Neutrophil (primary cell): ENCODE data around the gene NKTR.

Source experiments
- H3K27ac ChIP-seq: fragments of 200-600 bp; sonication (generic); 2 replicates; pipeline ENCODE4 v1.5.1; 2016; ENCODE audit warnings: mild to moderate bottlenecking, moderate library complexity
- H3K27me3 ChIP-seq: fragments of 200-600 bp; sonication (generic); 2 replicates; pipeline ENCODE4 v1.6.0; 2016; ENCODE audit warnings: mild to moderate bottlenecking
- H3K36me3 ChIP-seq: fragments of 200-600 bp; sonication (generic); 2 replicates; pipeline ENCODE4 v1.5.1; 2017
- H3K4me1 ChIP-seq, 2 experiments: fragments of 200-600 bp in 1 of 2; sonication (generic) in 1 of 2; 1 replicate in 1 of 2; 2 replicates in 1 of 2; pipeline versions ENCODE4 v1.5.1 to v1.6.1; 2013 to 2016; ENCODE audit warnings: low read depth in 1 of 2, low read length in 1 of 2, mild to moderate bottlenecking in 1 of 2, moderate library complexity in 1 of 2; ENCODE audit not compliant: control insufficient read depth in 1 of 2, insufficient read depth in 1 of 2
- H3K4me3 ChIP-seq, 2 experiments: fragments of 200-600 bp in 1 of 2; sonication (generic) in 1 of 2; 1 replicate in 1 of 2; 2 replicates in 1 of 2; pipeline ENCODE4 v1.5.1; 2013 to 2016; ENCODE audit warnings: low read depth in 1 of 2, low read length in 1 of 2, mild to moderate bottlenecking in 1 of 2, moderate library complexity in 1 of 2
- H3K9me3 ChIP-seq: fragments of 200-600 bp; sonication (generic); 2 replicates; pipeline ENCODE4 v1.5.1; 2016
- TF ChIP-seq, protein P1 (sequence below): fragments of 200-600 bp; sonication (generic); IDR thresholded peaks from 2 replicates; pipeline ENCODE4 v1.5.1; 2016; ENCODE audit warnings: antibody characterized with exemption

NKTR gene

DNA sequence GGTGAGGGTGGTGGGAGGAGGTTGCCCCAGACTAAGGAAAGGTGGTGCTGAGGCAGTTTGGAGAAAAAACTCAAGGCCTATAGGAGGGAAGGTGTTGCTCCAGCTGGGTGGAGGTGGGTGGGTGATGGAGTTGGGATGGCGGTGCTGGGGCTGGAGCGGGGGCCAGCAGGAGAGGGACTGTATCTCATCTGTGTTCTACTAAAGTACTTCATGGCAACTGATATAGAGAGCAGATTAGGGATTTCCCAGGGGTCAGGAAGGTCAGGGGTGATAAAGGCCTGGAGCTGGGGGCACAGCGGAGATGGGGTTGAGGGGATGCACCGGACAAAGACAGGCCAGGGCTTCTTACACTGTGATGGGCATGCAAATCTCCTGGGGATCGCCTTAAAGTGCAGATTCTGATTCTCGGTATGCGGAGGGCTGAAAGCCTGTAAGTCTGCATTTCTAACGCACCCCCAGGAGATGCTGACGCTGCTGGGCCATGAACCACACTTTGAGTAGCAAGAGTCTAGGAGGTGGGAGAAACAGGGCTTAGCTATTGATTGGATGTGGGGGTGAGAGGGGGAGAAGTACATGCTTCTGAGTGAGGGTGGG lies 89.0 kb downstream of the NKTR start:
- TF ChIP-seq, protein P1, sequence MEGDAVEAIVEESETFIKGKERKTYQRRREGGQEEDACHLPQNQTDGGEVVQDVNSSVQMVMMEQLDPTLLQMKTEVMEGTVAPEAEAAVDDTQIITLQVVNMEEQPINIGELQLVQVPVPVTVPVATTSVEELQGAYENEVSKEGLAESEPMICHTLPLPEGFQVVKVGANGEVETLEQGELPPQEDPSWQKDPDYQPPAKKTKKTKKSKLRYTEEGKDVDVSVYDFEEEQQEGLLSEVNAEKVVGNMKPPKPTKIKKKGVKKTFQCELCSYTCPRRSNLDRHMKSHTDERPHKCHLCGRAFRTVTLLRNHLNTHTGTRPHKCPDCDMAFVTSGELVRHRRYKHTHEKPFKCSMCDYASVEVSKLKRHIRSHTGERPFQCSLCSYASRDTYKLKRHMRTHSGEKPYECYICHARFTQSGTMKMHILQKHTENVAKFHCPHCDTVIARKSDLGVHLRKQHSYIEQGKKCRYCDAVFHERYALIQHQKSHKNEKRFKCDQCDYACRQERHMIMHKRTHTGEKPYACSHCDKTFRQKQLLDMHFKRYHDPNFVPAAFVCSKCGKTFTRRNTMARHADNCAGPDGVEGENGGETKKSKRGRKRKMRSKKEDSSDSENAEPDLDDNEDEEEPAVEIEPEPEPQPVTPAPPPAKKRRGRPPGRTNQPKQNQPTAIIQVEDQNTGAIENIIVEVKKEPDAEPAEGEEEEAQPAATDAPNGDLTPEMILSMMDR = no peak
- Histone ChIP-seq H3K27me3 (peaks cover 63% of the 10 kb centered on the region), H3K27ac (no peak overlapping the region)

DNA sequence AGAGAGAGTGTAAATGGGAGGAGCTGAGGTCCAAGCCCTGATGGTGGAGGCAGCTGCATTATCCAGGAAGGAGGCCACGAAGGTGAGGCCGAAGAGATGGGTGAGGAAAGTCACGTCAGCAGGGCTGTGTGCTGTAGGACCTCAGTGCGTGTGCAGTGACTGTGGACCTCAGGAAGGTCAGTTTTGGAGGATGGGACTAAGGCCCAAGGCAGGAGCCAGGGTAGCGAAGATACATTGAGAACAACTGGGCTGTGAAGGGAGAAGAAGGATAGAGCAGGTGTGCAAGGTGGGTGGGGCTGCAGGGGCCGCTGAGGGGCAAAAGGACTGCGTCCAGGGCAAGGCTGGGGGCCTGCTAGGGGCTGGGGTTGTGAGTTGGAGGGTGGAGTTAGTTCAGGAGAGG lies 89.7 kb downstream of the NKTR start:
- Histone ChIP-seq H3K4me3 (no peak overlapping the region), H3K9me3 (no peaks in the 10 kb centered on the region), H3K27ac (no peak overlapping the region), H3K36me3 (no peaks in the 10 kb centered on the region), H3K4me1 (peaks cover 0 to 5% of the 10 kb centered on the region in 2 experiments), H3K27me3 (peaks cover 63% of the 10 kb centered on the region)
- TF ChIP-seq, protein P1 = no peak

More for the DNA sequence above, 89.0 kb downstream of the NKTR start:
- Histone ChIP-seq H3K4me1 (peaks cover 0 to 5% of the 10 kb centered on the region in 2 experiments), H3K4me3 (no peak overlapping the region), H3K9me3 (no peaks in the 10 kb centered on the region), H3K36me3 (no peaks in the 10 kb centered on the region)

DNA sequence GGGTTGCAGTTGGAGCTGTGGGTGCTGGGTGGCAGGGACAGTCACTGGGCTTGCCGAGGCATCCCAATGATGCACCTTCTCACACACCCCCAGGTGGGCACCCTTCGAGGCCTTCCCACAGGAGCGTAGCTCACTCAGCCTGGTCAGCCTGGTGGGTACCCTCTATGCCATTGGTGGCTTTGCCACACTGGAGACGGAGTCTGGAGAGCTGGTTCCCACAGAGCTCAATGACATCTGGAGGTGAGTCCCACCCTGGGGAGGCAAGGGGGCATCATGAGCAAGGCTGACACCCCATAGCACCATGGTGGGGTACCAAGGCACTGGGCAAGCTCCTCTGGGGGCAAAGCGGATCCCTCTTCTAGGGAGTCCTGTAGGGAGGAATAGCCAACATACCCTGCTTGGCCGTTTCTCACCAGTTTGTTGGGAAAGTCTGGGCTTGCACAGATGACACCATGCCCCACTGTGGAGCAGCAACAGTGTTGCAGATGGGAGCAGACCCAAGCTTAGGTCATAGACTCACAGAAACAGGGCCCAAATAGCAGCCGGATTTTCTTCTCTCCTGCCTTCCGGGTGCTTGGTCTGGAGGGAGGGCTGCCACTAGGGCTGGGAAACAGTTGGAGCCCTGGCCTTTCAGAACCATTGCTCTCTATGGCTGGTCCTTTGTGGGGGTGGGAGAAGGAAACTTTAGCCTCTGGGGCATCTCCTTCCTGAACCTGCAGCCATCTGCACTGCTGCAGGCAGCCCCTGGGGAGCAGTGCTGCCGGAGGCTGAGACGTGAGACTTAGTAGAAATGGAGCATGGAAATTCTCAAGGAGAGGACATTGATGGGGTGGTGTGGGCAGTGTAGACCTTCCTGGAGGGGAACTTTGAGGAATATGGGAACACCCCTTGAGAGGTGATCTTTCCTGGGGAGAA lies 90.5 kb downstream of the NKTR start:
- TF ChIP-seq, protein P1 = no peak
- H3K9me3 ChIP-seq = no peaks in the 10 kb centered on the region

DNA sequence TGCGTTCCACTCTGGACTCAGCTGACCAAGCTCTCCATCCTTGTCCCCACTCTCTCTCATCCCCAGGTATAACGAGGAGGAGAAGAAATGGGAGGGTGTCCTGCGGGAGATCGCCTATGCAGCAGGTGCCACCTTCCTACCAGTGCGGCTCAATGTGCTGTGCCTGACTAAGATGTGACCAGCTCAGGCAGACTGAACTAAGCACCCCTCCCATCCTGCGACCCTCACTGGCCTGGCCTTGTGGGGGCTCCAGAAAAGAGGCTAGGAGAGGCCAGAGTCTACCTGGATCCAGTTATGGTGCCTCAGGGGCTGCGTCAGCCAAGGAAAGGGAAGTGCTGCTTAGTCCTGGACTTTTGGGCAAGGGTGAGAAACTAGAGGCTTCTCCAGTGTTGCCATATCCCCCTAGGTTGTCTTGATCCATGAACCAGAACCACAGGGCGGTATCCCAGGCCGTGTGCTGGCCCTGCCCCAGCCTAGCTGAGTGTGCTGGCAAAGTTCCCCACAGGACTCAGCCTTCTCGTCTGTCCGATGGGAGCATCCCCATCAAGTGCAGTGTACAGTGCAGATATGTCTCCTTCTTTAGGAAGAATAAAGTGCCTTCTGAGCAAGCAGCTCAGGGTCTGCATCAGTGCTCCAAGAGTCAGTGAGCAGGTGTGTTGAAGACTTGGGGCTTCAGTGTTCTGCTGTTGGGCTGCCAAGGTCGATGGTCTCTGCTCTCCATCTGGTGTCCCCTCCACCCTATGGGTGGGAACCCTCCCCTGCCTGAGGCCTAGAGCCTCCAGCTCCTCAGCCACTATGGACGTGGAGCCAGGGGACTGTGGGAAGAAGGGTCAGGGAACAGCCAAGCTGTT lies 91.6 kb downstream of the NKTR start:
- Histone ChIP-seq H3K4me3 (no peak overlapping the region), H3K27ac (no peak overlapping the region), H3K27me3 (peaks cover 61% of the 10 kb centered on the region), H3K36me3 (no peaks in the 10 kb centered on the region), H3K9me3 (no peaks in the 10 kb centered on the region), H3K4me1 (no peaks in the 10 kb centered on the region)
- TF ChIP-seq, protein P1 = no peak

More for the DNA sequence above, 90.5 kb downstream of the NKTR start:
- Histone ChIP-seq H3K36me3 (no peaks in the 10 kb centered on the region), H3K4me3 (no peak overlapping the region), H3K27ac (no peak overlapping the region), H3K4me1 (peaks cover 0 to 2% of the 10 kb centered on the region in 2 experiments), H3K27me3 (peaks cover 63% of the 10 kb centered on the region)
